H1 (cell line): Measurements from ENCODE around the gene FCN3. TPM values are rescaled to one million over a fixed set of nuclear protein-coding genes. Genes with fewer than 3 reads are reported as not detected.

ENCODE experiments used
- CHD7 ChIP-seq: fragments of 300-600 bp; sonication (generic); IDR thresholded peaks from 2 replicates; pipeline ENCODE4 v1.7.1; 2012; ENCODE audit warnings: low read length, moderate library complexity, mild to moderate bottlenecking, inconsistent platforms; ENCODE audit not compliant: insufficient replicate concordance
- GABPA ChIP-seq: IDR thresholded peaks from 2 replicates; pipeline ENCODE4 v1.6.1; 2011; ENCODE audit warnings: mild to moderate bottlenecking, low read length, moderate library complexity, borderline replicate concordance; ENCODE audit not compliant: insufficient read depth
- GTF2F1 ChIP-seq: IDR thresholded peaks from 2 replicates; pipeline ENCODE4 v1.6.1; 2012; ENCODE audit warnings: low read depth, low read length, improper control_type of control experiment, borderline replicate concordance
- HDAC2 ChIP-seq, 2 experiments: fragments of 300-600 bp in 1 of 2; sonication (generic) in 1 of 2; IDR thresholded peaks; 2 replicates each; pipeline ENCODE4 v1.6.1; 2011 to 2012; ENCODE audit warnings: low read depth in 2 of 2, low read length in 2 of 2, mild to moderate bottlenecking in 2 of 2, moderate library complexity in 2 of 2, borderline replicate concordance in 1 of 2, inconsistent platforms in 1 of 2
- PHF8 ChIP-seq: fragments of 200-600 bp; sonication (generic); conservative IDR thresholded peaks from 2 replicates; pipeline ENCODE4 v1.7.1; 2012; ENCODE audit warnings: low read depth, mild to moderate bottlenecking, inconsistent platforms, low read length, moderate library complexity
- RAD21 ChIP-seq, 2 experiments: IDR thresholded peaks in 1 of 2; conservative IDR thresholded peaks in 1 of 2; 2 replicates each; pipeline ENCODE4 v1.6.1; 2011; ENCODE audit warnings: low read depth in 2 of 2, low read length in 2 of 2, improper control_type of control experiment in 1 of 2, inconsistent platforms in 1 of 2, mild to moderate bottlenecking in 1 of 2, moderate library complexity in 1 of 2
- SAP30 ChIP-seq: fragments of 300-600 bp; sonication (generic); IDR thresholded peaks from 2 replicates; pipeline ENCODE4 v1.7.1; 2012; ENCODE audit warnings: low read length, moderate library complexity, mild to moderate bottlenecking, inconsistent platforms; ENCODE audit not compliant: insufficient read depth, insufficient replicate concordance
- TAF1 ChIP-seq: IDR thresholded peaks from 2 replicates; pipeline ENCODE4 v1.6.1; 2011; ENCODE audit warnings: mild to moderate bottlenecking, low read depth, low read length
- polyA plus RNA-seq, 7 experiments: library from polyadenylated mRNA; depleted of rRNA in 3 of 7; stranded (reverse) in 5 of 7; unstranded in 2 of 7; fragments of >200 nt in 5 of 7; fragments of 200-250 nt in 2 of 7; gene quantifications; 1 replicate in 5 of 7; 2 replicates in 1 of 7; 4 replicates in 1 of 7; pipeline versions ENCODE4 v1.2.1 to v1.2.3, GENCODE V29; 2011 to 2013; ENCODE audit warnings: missing spikeins in 2 of 7, mixed read lengths in 2 of 7
- total RNA-seq: library from RNA; stranded (reverse); fragmentation: NEBNext Ultra II Directional; extraction: Animal tissue kit (Norgen Biotek cat#: 25700); gene quantifications from 2 replicates; pipeline ENCODE4 v1.2.1, GENCODE V29; 2021

FCN3 gene
- total and polyA plus RNA-seq, 2 of the 8 experiments (the other 6 are each of a cell fraction or from before 2014, with no cell fraction given) = 0.30 to 0.57 TPM

DNA sequence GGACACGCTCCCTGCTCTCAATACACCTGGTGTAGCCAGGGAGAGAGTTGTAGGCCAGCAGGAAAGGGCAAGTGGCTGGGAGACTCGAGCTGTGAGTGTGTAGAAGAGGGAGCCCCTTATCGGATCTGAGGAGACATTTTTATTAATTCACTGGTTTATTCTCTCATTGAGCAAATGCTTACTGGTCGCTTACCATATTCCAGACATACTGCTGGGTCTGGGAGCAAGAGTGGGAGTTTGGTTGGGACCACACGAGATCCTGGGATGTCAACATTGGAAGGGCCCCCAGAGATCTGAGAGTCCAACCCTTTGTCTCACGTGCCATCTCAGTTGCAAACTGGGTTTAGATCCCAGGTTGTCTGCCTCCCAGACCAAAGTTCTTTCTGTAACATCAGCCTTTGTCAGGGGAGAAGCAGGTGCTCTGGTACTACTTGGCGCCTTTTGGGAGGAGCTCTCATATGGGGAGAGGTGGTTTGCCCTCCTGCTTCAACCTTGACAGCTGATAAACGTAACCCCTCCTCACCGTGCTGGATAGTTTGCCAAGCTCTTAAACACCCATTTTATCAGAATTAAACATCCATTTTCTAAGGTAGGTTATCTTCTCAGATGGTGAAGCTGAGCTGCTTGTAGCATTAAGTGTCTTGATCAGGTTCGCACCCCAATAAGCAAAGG, 51.9 kb downstream of the FCN3 start (continued):
- TF ChIP-seq CHD7 = no peak
- TF ChIP-seq TAF1 = no peak
- no peak for TF ChIP-seq RAD21 (IDR thresholded peaks at IDR 0.05 in 1 of 2, conservative IDR thresholded peaks at IDR 0.05 in 1 of 2; ENCODE audit: low read depth in 2 of 2, low read length in 2 of 2)
- TF ChIP-seq GTF2F1 = no peak
- no peak for TF ChIP-seq HDAC2 (IDR thresholded peaks at IDR 0.05; ENCODE audit: borderline replicate concordance in 1 of 2, low read depth in 2 of 2, low read length in 2 of 2)
- no peak for TF ChIP-seq GABPA
- 0 out of 2 replicates have a peak, but pooled peaks have one; percentile 58 for TF ChIP-seq PHF8
- peak; percentile 73 for TF ChIP-seq SAP30
